Sigmoid colon (tissue), 4 donors: ENCODE measurements around the gene EMC10.

ENCODE experiments used
- EP300 ChIP-seq, 4 donors: sonication (generic); formaldehyde crosslinking; IDR thresholded peaks; one replicate each; pipeline ENCODE4 v1.6.1; 2017; ENCODE audit warnings: antibody characterized with exemption in 4 of 4
- POLR2A ChIP-seq, 2 donors: fragments of 450-650 bp; IDR thresholded peaks; one replicate each; pipeline ENCODE4 v1.6.1; 2016; ENCODE audit warnings: antibody characterized with exemption in 2 of 2, mild to moderate bottlenecking in 2 of 2, moderate library complexity in 2 of 2
- TF ChIP-seq, protein P1 (sequence below), 4 experiments: fragments of 450-650 bp in 3 of 4; fragments of 200-600 bp in 1 of 4; IDR thresholded peaks; one replicate each; pipeline ENCODE4 v1.5.1; 2016 to 2019; ENCODE audit warnings: antibody characterized with exemption in 4 of 4, mild to moderate bottlenecking in 3 of 4, moderate library complexity in 2 of 4

DNA sequence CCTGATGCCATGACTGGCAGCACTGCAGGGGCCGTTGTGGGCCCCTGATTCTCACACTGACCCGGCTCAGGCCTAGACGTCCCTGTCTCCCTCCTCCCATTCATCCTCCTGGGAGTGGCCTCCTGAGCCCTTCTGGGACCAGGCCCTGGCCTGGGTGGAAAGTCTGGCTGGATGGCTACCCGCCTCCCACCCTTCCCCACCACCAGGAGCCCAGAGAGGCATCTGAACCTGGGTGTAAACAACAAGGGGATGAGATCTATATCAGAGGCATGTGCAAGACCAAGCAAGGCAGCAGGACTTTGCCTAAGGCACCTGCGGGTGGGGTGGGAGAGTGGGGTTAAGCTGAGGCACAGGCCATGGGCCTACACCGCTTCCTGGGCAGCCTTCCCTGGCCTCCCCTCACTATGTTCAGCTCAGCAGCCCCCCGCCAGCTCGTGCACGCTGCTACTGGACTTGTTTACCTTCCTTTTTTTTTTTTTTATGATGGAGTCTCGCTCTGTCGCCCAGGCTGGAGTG, 59.4 kb downstream of the EMC10 start:
- TF ChIP-seq, protein P1, sequence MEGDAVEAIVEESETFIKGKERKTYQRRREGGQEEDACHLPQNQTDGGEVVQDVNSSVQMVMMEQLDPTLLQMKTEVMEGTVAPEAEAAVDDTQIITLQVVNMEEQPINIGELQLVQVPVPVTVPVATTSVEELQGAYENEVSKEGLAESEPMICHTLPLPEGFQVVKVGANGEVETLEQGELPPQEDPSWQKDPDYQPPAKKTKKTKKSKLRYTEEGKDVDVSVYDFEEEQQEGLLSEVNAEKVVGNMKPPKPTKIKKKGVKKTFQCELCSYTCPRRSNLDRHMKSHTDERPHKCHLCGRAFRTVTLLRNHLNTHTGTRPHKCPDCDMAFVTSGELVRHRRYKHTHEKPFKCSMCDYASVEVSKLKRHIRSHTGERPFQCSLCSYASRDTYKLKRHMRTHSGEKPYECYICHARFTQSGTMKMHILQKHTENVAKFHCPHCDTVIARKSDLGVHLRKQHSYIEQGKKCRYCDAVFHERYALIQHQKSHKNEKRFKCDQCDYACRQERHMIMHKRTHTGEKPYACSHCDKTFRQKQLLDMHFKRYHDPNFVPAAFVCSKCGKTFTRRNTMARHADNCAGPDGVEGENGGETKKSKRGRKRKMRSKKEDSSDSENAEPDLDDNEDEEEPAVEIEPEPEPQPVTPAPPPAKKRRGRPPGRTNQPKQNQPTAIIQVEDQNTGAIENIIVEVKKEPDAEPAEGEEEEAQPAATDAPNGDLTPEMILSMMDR (IDR thresholded peaks at IDR 0.05) = no peak
- TF ChIP-seq EP300 (IDR thresholded peaks at IDR 0.05) (no peak), POLR2A (IDR thresholded peaks at IDR 0.05) (no peak)
